H1 (cell line): ENCODE measurements around the gene GREB1.

Experiments used
- CHD2 ChIP-seq: IDR thresholded peaks from 2 replicates; pipeline ENCODE4 v1.6.1; 2012; ENCODE audit warnings: low read length, improper control_type of control experiment
- EP300 ChIP-seq, 2 experiments: IDR thresholded peaks; 1 replicate in 1 of 2; 2 replicates in 1 of 2; pipeline ENCODE4 v1.6.1; 2011 to 2012; ENCODE audit warnings: low read depth in 2 of 2, low read length in 2 of 2, mild to moderate bottlenecking in 2 of 2, borderline replicate concordance in 1 of 2, inconsistent platforms in 1 of 2, moderate library complexity in 1 of 2
- EZH2 ChIP-seq: fragments of 200-600 bp; sonication (generic); IDR thresholded peaks from 2 replicates; pipeline ENCODE4 v1.7.1; 2012; ENCODE audit warnings: low read depth, mild to moderate bottlenecking, moderate library complexity, low read length, inconsistent platforms; ENCODE audit not compliant: severe bottlenecking
- HDAC2 ChIP-seq, 2 experiments: fragments of 300-600 bp in 1 of 2; sonication (generic) in 1 of 2; IDR thresholded peaks; 2 replicates each; pipeline ENCODE4 v1.6.1; 2011 to 2012; ENCODE audit warnings: low read depth in 2 of 2, low read length in 2 of 2, mild to moderate bottlenecking in 2 of 2, moderate library complexity in 2 of 2, borderline replicate concordance in 1 of 2, inconsistent platforms in 1 of 2
- JUND ChIP-seq: IDR thresholded peaks from 2 replicates; pipeline ENCODE4 v1.6.1; 2011; ENCODE audit warnings: mild to moderate bottlenecking, improper control_type of control experiment, low read length
- POLR2A ChIP-seq, 2 experiments: IDR thresholded peaks; 1 replicate in 1 of 2; 2 replicates in 1 of 2; pipeline ENCODE4 v1.6.1; 2011; ENCODE audit warnings: low read depth in 2 of 2, low read length in 2 of 2, mild to moderate bottlenecking in 2 of 2; ENCODE audit errors: control extremely low read depth in 1 of 2
- POLR2AphosphoS5 ChIP-seq: IDR thresholded peaks from 2 replicates; pipeline ENCODE4 v1.6.1; 2011; ENCODE audit warnings: low read depth, low read length
- RAD21 ChIP-seq, 2 experiments: IDR thresholded peaks in 1 of 2; conservative IDR thresholded peaks in 1 of 2; 2 replicates each; pipeline ENCODE4 v1.6.1; 2011; ENCODE audit warnings: low read depth in 2 of 2, low read length in 2 of 2, improper control_type of control experiment in 1 of 2, inconsistent platforms in 1 of 2, mild to moderate bottlenecking in 1 of 2, moderate library complexity in 1 of 2
- RXRA ChIP-seq: IDR thresholded peaks from 2 replicates; pipeline ENCODE4 v1.6.1; 2011; ENCODE audit warnings: low read depth, mild to moderate bottlenecking, low read length, moderate library complexity; ENCODE audit not compliant: insufficient read depth
- SP2 ChIP-seq: IDR thresholded peaks from 2 replicates; pipeline ENCODE4 v1.6.1; 2012; ENCODE audit warnings: mild to moderate bottlenecking, low read length, inconsistent platforms
- SUZ12 ChIP-seq: fragments of 200-600 bp; sonication (generic); IDR thresholded peaks from 2 replicates; pipeline ENCODE4 v1.6.1; 2012; ENCODE audit warnings: mild to moderate bottlenecking, inconsistent platforms, low read length, moderate library complexity, mixed read lengths
- TF ChIP-seq, protein P1 (sequence below): IDR thresholded peaks from 2 replicates; pipeline ENCODE4 v1.6.1; 2012; ENCODE audit warnings: low read length, inconsistent platforms
- TF ChIP-seq, protein P2 (sequence below): IDR thresholded peaks from 2 replicates; pipeline ENCODE4 v1.6.1; 2011; ENCODE audit warnings: low read depth, mild to moderate bottlenecking, low read length; ENCODE audit not compliant: insufficient read depth
- TF ChIP-seq, protein P3 (sequence below), 3 experiments: IDR thresholded peaks; 1 replicate in 2 of 3; 2 replicates in 1 of 3; pipeline versions ENCODE4 v1.5.1 to v1.6.1; 2011; ENCODE audit warnings: low read length in 3 of 3, mild to moderate bottlenecking in 3 of 3, inconsistent platforms in 2 of 3, low read depth in 1 of 3, moderate library complexity in 1 of 3; ENCODE audit not compliant: insufficient read depth in 1 of 3; ENCODE audit errors: control extremely low read depth in 1 of 3

DNA sequence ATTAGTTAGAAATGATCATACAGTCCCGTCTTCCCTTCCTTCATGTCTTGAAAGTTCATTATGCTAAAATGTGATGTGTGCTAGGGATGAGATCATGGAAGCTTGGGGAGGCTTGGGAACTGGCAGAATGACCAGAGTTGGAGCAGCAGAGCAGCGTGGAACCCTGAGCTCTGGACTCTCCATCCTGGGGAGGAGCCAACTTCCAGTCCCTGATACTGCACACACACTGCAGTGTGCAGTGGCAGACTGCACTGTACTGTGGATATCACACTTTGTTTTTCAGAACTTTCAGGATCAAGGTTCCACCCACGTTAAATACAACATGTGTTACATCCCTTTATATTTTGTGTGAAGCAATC is 27.3 kb upstream of the GREB1 start:
- no peak for TF ChIP-seq EZH2
- TF ChIP-seq, protein P1, sequence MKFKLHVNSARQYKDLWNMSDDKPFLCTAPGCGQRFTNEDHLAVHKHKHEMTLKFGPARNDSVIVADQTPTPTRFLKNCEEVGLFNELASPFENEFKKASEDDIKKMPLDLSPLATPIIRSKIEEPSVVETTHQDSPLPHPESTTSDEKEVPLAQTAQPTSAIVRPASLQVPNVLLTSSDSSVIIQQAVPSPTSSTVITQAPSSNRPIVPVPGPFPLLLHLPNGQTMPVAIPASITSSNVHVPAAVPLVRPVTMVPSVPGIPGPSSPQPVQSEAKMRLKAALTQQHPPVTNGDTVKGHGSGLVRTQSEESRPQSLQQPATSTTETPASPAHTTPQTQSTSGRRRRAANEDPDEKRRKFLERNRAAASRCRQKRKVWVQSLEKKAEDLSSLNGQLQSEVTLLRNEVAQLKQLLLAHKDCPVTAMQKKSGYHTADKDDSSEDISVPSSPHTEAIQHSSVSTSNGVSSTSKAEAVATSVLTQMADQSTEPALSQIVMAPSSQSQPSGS, result no peak
- no peak for TF ChIP-seq HDAC2 (IDR thresholded peaks at IDR 0.05; ENCODE audit: borderline replicate concordance in 1 of 2, low read depth in 2 of 2, low read length in 2 of 2)
- TF ChIP-seq, protein P2, sequence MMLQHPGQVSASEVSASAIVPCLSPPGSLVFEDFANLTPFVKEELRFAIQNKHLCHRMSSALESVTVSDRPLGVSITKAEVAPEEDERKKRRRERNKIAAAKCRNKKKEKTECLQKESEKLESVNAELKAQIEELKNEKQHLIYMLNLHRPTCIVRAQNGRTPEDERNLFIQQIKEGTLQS, result no peak
- no peak for TF ChIP-seq POLR2A (IDR thresholded peaks at IDR 0.05; ENCODE audit: control extremely low read depth in 1 of 2, low read depth in 2 of 2, low read length in 2 of 2)
- TF ChIP-seq, protein P3, sequence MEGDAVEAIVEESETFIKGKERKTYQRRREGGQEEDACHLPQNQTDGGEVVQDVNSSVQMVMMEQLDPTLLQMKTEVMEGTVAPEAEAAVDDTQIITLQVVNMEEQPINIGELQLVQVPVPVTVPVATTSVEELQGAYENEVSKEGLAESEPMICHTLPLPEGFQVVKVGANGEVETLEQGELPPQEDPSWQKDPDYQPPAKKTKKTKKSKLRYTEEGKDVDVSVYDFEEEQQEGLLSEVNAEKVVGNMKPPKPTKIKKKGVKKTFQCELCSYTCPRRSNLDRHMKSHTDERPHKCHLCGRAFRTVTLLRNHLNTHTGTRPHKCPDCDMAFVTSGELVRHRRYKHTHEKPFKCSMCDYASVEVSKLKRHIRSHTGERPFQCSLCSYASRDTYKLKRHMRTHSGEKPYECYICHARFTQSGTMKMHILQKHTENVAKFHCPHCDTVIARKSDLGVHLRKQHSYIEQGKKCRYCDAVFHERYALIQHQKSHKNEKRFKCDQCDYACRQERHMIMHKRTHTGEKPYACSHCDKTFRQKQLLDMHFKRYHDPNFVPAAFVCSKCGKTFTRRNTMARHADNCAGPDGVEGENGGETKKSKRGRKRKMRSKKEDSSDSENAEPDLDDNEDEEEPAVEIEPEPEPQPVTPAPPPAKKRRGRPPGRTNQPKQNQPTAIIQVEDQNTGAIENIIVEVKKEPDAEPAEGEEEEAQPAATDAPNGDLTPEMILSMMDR (IDR thresholded peaks at IDR 0.05; ENCODE audit: control extremely low read depth in 1 of 3, insufficient read depth in 1 of 3, low read depth in 1 of 3, low read length in 3 of 3), result no peak
- no peak for TF ChIP-seq POLR2AphosphoS5
- no peak for TF ChIP-seq SUZ12
- TF ChIP-seq SP2, result no peak
- no peak for TF ChIP-seq JUND
- TF ChIP-seq CHD2, result no peak
- TF ChIP-seq RAD21 (IDR thresholded peaks at IDR 0.05 in 1 of 2, conservative IDR thresholded peaks at IDR 0.05 in 1 of 2; ENCODE audit: low read depth in 2 of 2, low read length in 2 of 2), result no peak
- no peak for TF ChIP-seq EP300 (IDR thresholded peaks at IDR 0.05; ENCODE audit: borderline replicate concordance in 1 of 2, low read depth in 2 of 2, low read length in 2 of 2)
- TF ChIP-seq RXRA, result no peak
